Posterior cingulate gyrus (tissue), 11 donors: Measurements from ENCODE around the gene RGPD8.
"Not testable (repeated sequence)": the region's sequence is repeated elsewhere in the genome, so short reads cannot be mapped to it uniquely, and the experiment has no call there.

ENCODE experiments used
- DNase-seq, 10 donors: peaks; one replicate each; pipeline versions ENCODE4 v3.0.0 to v3.0.0-alpha.2; 2020 to 2021; ENCODE audit warnings: mixed read lengths in 3 of 10
- intact Hi-C: fragments of 100-400 bp; cut with DNase I; formaldehyde crosslinking; loops from one replicate; pipeline ENCODE4 v1.15.1; 2023

The RGPD8 gene

DNA sequence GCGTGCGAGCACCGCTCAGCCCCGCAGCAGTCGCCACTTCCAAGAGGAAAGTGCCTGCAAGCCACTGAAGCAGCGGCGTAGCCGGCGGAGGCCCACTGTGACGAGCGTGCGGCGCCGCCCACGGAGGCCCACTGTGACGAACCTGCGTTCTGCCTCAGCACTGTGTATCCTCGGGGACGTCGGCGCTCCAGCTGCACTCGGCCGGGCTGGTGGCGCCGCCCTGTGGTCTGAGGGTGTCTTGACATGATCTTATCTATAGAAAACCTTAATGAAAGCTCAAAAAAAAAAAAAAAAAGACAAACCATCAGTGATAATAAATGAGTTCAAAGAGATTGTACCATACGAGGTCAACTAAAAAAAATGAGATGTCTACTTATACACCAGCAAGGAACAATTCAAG lies at the start of gene RGPD8:
TSS of gene RGPD8 (minus strand) at position 166 of the 400 bp plus-strand sequence. CDS start 192 bp downstream, outside the sequence.
- DNase-seq = peak; percentile 71 to 98 (median 86)
- intact Hi-C loops = not testable (repeated sequence)

DNA sequence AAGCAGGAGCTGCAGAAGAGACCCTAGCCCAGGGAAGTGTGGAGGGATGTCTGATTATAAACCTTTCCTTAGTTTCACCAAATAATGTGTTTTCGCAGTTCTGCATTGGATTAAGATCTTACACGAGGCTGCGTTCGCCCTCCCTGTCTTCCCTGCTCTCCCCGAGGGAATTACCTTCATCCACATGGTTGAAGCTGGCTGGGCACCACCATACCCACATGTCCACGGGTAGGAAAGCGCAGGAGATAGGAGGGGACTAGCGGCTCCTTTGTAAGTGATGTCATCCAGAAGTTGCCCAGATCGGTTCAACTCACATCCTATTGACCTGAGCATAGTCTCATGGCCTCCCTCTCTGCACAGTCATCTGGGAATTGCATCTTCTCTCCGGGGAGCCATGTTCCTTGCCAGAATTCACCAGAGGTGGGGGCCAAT lies 49.6 kb upstream of the RGPD8 start:
- DNase-seq = peak in 5 of 10 donors; percentile 23 to 86 (median 46)
- intact Hi-C loops = loop anchor here (5.0 to 10.0 kb wide), 2 partner anchors 162 to 426 kb away; partner anchors contain the start of genes SLC20A1 and TMEM87B

DNA sequence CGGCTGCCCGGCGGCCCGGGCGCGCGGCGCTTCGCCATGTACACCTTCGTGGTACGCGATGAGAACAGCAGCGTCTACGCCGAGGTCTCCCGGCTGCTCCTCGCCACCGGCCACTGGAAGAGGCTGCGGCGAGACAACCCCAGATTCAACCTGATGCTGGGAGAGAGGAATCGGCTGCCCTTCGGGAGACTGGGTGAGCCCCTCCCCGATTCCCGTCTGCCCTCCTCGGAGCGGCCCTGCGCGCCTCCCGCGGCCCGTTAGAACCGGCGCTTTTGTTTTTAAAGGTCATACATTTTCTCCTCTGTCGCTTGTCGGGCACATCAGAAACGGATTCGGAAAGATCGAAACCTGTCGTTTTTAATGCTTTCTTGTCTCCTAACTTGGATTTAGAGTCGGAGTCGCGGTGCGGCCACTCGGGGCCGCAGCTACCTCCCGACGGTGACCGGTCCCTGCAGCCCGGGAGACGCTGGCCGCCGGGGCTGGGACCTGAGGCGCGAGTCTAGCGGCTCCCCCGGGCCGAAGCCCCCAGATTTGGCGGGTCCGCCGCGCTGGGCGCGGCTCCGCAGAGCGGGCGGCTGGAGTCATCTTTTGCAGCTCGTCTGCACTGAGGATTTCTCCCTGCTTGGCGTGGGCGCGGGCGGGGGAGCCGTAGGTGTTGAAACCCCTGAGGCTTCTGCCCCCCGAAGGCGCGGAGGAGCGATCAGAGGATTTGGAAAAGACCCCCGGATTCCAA lies 49.0 kb upstream of the RGPD8 start:
- intact Hi-C loops = loop anchor here (5.0 to 10.0 kb wide), 2 partner anchors 162 to 425 kb away; partner anchors contain the start of genes SLC20A1 and TMEM87B
- DNase-seq = peak in 8 of 10 donors; percentile 19 to 88 (median 30)

DNA sequence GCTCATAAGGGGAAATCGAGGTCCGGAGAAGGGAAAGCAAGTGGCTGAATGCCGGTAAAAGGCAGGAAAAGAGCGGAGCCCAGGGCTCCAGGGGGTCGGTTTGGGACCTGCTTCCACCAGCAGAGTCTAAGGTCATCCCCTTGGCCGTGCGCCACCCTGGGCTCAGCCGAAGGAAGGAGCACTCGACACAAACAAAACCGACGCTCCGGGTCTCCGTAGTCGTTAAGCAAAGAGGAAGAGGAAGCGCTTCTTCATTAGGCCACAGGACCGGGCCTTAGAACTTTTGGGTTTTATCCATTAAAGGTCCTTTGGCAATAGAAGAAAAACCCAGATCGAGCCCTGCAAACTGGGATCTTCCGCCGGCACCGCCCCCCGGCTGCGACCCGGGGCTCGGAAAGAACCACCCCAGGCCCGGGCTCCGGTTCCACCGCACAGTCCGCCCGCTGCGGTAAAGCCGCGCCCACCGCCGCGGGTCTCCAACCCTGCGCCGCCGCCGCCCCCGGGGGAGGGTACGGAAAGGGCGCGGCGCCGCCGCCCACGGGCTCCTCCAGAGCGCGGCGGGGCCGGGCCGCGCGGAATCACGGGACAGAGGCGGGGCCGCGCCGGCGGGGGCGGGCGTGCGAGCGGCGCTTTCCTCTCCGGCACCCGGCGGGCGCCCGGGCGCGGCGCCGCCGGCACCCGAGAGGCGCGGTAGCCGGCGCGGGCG lies 48.2 kb upstream of the RGPD8 start, which contains the start of gene TTL:
TSS of gene TTL (plus strand) at position 629 of the 706 bp plus-strand sequence. CDS start 189 bp downstream, outside the sequence.
- intact Hi-C loops = loop anchor here (1.0 to 10.0 kb wide), 3 partner anchors 103 to 424 kb away; partner anchors contain the start of genes CHCHD5, SLC20A1 and TMEM87B
- peak; percentile 59 to 95 (median 74) for DNase-seq

DNA sequence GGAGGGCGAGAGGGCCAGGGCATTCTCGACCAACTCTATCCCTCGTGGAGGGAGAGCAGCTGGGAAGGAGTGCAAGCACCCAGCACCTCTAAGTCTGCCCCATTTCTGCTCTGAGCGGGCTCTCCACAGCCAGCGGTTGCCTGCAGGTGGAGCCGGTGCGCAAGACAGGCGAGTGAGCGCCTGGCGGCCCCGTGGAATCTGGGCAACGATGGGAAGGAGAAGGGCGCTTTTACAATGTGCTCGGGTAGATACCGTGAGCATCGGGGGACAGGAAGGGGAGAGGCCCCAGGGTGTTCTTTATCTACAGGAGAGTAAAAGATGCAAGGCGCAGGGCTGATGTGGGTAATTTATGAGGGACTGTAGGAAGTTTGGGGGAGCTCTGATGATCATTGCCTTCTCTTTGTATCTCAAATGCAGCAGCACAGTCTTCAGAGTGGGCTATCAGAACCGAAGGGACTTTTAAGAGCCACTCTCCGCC lies 47.6 kb upstream of the RGPD8 start:
- intact Hi-C loops = loop anchor here (1.0 to 10.0 kb wide), 3 partner anchors 103 to 424 kb away; partner anchors contain the start of genes CHCHD5, SLC20A1 and TMEM87B

DNA sequence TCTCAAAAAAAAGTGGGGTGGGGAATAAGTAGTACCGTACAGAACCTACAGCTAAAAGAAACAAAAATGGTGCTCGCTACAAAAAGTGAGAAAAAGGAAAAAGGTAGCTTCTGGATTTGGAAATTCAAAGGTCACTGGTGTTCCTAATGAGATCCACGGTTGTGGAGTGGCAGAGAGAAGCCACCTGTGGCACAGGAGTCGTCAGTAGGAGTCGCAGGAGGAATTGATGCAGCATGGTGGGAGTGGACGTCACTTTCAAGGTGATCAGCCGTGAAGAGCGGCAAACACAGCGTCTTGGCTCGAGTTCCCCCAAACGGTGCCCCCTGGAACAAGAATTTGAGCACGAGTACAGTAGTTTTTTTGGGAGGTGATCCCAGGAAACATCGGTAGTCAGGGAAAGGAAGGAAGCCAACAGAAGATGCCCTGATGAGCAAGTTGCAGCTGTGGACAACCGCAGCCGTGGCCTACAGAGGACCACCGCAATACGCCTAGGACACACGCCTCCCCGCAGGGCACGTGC lies 47.1 kb upstream of the RGPD8 start:
- DNase-seq = no peak
- intact Hi-C loops = loop anchor here (1.0 to 10.0 kb wide), 3 partner anchors 104 to 423 kb away; partner anchors contain the start of genes CHCHD5, SLC20A1 and TMEM87B

More for the DNA sequence above, 47.6 kb upstream of the RGPD8 start:
- peak; percentile 82 to 98 (median 88) for DNase-seq

DNA sequence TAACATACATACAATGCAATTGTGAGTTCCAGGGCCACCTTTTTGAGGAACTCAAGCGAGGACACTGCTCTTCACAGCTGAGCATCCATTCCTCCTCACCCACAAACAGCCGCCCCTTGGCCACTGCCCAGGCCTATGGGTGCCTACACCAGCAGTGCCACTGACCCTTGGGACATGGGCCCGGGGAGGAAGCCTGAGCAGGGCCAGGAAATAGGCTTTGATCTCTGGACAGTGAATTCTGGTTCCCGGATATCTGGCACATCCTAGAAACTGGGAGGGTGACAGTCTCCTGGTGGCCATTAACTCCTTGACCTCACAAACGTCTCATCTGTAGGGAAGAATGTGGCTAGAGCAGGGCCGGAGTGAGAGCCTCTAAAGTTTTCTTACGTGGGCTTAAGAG lies 43.0 kb upstream of the RGPD8 start:
- intact Hi-C loops = no loop called here
- no peak for DNase-seq

DNA sequence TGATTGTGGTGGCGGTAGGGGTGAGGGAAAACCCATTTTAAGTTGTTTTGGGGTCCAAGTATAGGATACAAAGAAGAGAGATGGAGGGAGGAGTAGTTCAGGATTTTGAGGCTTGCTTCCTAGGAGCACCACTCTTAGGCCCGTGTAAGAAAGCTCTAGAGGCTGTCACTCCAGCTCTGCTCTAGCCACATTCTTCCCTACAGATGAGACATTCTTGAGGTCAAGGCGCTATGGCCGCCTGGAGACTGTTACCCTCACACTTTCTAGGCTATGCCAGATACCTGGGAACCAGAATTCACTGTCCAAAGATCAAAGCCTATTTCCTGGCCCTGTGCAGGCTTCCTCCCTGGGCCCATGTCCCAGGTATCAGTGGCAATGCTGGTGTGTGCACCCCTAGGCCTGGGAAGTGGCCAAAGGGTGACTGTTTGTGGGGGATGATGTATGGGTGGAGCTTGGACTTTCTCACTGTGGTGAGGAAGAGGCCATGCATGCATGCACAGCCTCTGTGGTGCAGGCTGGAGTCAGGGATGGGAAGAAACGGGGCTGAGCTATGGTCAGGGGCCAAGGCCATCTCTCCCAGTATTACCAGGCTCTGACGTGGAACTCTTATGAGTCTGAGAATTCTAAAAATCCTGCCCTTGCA lies 41.5 kb upstream of the RGPD8 start:
- intact Hi-C loops = no loop called here

DNA sequence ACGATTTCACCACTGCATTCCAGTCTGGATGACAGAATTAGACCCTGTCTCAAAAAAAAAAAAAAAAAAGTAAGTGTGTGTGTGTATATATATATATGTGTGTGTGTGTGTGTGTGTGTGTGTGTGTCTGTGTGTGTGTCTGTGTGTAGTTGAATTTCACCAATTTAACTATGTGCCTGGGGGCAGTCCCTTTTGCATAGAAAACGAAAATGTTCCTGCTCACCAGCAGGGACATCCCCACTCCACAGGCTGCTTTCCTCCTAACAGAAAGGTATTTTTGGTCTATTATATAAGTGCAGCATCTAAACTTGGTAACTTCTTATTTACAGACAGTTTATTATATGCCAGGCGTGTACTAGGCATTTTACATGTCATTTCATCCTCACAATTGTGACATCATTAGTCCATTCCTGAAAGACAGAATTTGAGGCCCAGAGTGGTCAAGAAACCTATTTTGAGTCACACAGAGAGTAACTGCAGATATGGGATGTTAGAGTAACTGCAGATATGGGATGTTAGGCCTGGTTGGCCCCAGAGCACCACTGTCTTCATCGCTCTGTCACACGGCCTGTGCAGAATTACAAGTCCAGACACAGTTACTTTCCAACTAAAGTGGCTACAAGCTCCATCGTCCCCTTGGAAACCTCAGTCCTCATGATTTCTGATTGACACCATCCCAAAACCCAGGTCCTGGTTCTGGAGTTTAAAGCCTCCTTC lies 39.3 kb upstream of the RGPD8 start:
- no peak for DNase-seq
- intact Hi-C loops = no loop called here

More for the DNA sequence above, 41.5 kb upstream of the RGPD8 start:
- no peak for DNase-seq

DNA sequence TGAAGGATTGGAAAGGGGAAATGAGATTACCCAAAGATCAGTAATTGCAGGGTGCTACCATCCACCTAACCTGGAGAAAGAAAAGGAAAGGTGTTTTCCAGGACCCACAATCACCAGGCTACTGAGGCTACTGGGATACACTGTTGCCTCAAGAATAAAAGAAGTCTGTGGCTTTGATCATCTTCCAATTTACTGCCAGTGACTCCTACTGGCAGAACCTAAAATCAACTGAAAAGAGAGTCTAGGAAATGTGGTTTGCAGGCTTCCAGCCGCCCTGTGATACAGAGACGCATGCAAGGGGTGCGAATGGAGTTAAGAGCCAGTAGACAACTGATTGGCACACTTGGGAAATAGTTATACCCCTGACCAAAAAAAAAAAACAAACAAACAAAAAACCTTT lies 31.9 kb upstream of the RGPD8 start:
- intact Hi-C loops = no loop called here
- DNase-seq = no peak

DNA sequence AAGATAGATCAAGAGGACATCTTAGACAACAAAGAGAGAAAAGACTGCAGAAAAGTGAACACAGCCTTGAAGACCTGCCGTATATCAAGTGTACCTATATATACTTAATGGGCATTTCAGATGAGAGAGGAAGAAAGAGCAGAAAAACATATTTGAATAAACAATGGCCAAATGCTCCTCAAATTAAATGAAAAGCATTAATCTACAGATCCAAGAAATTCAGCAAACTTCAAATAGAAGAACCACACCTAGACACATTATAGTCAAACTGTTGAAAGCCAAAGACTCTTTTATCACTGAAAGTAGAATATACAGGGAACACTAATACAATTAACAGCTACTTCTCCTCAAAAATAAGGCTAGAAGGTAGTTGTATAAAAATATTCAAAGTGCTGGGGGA lies 29.8 kb upstream of the RGPD8 start:
- no peak for DNase-seq
- intact Hi-C loops = no loop called here

DNA sequence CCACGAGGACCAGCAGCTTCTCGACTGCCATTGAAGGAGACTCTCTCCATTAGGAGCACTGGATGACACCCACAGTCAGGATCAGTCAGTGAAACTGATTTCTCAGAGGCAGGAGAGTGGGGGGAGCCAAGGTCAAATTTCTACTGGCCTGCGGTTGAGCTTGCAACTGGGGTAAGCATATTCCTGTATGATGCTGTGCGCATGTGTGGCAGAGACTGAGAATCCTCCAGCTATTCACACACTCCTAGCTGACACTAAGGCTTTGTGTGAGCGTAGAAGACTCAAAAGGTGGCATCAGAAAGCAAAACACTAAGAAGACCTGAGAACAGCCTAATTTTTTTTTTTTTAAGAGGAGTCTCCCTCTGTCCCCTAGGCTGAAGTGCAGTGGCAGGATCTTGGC lies 28.7 kb upstream of the RGPD8 start:
- no peak for DNase-seq
- intact Hi-C loops = no loop called here

DNA sequence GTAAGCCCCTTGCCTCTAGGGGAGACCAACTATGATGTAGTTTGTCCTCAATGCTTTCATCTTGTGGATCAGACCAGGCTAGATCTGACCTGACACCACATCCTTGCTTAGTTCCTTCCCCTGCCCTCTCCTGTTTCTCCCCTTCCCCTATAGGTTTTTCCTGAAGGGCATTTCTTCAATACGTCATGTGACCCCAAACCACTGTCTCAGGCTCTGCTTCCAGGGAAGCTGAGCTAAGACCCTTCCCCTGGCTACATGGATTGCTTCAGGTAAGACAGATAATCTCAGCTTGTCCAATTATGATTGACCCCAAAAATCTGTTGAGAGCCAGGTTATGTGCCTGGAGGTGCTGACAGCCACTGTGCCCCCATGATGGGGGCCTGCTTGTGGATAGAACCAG lies 25.9 kb upstream of the RGPD8 start:
- intact Hi-C loops = no loop called here

DNA sequence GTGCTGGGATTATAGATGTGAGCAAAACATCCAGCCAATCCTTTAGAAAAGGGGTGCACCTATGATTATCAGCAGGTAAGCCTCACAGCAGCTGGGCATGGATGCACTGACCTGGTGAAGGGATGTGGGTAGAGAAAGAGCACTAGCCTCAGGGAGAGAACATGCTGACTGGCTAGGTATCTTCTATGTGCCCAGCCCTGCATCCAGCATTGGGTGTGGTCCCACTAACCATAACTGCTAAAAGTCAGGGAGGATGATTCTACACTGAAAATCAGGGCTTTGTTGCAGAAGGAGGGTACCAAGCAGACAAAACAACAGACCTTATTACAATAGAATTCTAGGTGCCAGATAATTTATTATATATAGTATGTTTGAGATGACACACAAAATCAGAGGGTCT lies 21.1 kb upstream of the RGPD8 start:
- intact Hi-C loops = no loop called here
- DNase-seq = no peak

More for the DNA sequence above, 25.9 kb upstream of the RGPD8 start:
- no peak for DNase-seq

DNA sequence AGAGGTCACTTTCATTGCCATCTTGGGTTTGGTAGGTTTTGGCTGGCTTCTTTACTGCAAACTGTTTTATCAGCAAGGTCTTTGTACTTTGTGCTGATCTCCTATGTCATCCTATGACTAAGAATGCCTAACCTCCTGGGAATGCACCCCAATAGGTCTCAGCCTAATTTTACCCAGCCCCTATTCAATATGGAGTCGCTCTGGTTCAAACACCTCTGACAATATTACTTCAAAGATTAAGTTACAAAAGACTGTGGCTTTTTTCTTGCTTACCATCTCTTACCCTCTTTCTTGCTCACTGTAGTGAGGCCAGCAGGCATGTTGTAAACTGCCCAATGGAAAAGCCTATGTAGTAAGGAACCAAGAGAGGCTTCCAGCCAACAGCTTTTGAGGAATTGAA lies 17.9 kb upstream of the RGPD8 start:
- DNase-seq = no peak
- intact Hi-C loops = no loop called here

DNA sequence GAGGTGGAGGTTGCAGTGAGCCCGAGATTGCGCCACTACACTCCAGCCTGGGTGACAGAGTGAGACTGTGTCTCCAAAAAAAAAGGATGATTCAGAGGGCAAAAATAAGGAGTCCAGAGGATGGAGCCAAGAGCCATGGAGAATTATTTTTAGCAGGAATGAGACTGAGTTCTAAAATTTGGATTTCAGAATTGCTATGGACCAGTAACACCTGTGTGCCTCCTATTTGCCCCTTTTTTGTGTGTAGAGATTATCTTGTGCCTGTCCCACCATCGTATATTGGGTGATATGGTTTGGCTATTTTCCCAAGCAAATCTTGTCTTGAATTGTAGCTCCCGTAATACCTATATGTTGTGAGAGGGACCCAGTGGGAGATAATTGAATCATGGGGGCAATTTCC lies 16.4 kb upstream of the RGPD8 start:
- intact Hi-C loops = no loop called here
- DNase-seq = no peak

DNA sequence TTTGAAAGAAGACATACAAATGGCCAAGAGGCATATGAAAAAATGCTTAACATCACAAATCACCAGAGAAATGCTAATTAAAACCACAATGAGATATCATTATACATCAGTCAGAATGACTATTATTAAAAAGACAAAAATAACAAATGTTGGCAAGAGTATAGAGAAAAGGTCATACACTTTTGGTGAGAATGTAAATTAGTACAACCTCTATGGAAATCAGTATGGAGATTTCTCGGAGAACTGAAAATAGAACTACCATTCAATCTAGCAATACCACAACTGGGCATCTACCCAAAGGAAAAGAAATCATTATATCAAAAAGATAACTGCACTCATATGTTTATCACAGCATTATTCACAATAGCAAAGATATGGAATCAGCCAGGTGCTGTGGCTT lies 10.8 kb upstream of the RGPD8 start:
- DNase-seq, intact Hi-C loops: not testable (repeated sequence)

DNA sequence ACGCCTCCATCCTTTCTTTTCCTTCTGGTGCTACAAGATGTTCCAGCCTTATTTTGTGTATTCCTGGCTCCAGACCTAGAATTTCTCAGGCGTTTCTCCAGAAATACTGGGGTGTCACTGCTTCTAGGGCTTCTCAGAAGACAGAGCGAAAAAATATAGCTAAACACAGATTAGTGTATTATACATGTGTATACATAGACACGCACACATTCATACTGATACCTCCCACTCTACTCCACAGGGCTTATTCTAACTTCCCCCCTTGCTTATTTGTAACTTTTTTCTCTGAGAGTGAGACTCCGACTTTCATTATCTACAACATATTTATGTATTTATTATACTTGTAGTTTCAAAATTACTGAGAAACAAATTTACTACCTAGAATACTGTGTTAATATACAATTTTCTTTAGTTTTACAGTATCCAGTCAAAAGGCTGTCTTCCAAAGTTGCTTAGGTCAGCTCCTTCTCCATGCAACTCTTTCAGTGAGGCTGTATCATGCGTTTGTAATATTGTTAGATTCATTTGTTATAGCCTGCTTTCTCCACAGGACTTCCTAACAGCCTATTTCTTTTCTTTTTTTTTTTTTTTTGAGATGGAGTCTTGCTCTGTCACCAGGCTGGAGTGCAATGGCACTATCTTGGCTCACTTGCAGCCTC lies 5.3 kb upstream of the RGPD8 start:
- intact Hi-C loops, DNase-seq: not testable (repeated sequence)

DNA sequence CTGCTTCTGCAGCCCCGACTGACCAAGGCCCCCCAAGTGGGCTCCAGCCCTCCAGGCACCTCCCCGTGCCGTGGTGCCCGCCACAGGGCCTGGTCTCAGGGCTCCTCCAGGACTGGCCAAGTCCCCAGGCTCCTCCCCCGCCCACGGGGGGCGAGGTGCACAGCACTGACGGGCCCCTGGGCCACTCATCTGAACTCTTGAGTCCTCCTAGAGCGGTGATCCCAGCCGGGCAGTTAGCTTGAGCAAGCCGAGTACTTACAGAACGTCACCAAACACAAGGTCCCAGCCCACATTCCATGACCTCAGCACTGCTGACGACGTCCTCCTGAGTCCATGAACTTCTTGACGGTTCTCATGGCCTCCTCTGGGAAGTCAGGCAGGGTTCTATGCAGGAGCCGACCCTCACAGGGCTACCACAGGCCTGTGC lies 4.0 kb upstream of the RGPD8 start:
- peak in 1 of 10 donors; percentile 59 for DNase-seq
- intact Hi-C loops = not testable (repeated sequence)
